HG02642 (cell line): ENCODE data around the gene SPACDR.

ENCODE experiments used
- ATAC-seq: cut with Tn5 transposase; IDR thresholded peaks from one replicate; pipeline ENCODE4 v1.9.1; 2021; ENCODE audit warnings: mild to moderate bottlenecking; ENCODE audit not compliant: unreplicated experiment, poor library complexity

Gene SPACDR

DNA sequence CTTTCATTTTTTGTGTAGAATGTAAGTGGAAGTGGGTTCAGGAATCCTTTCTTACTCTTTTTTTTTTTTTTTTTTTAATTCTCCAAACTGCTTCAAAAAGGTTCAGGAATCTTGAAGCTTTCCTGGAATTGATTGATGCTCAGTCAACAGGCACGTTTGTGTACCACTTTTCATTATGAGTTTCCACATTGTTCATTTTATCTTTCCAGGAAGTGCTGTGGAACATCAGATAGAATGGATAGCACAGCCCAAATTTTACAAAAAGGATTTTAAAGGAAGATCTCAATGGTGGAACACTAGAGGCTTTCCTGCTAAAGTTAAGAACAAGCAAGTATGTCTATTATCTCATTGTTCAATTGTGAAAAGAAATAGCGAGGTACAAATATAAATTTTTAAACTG, 25.9 kb downstream of the SPACDR start:
- ATAC-seq: no peak

DNA sequence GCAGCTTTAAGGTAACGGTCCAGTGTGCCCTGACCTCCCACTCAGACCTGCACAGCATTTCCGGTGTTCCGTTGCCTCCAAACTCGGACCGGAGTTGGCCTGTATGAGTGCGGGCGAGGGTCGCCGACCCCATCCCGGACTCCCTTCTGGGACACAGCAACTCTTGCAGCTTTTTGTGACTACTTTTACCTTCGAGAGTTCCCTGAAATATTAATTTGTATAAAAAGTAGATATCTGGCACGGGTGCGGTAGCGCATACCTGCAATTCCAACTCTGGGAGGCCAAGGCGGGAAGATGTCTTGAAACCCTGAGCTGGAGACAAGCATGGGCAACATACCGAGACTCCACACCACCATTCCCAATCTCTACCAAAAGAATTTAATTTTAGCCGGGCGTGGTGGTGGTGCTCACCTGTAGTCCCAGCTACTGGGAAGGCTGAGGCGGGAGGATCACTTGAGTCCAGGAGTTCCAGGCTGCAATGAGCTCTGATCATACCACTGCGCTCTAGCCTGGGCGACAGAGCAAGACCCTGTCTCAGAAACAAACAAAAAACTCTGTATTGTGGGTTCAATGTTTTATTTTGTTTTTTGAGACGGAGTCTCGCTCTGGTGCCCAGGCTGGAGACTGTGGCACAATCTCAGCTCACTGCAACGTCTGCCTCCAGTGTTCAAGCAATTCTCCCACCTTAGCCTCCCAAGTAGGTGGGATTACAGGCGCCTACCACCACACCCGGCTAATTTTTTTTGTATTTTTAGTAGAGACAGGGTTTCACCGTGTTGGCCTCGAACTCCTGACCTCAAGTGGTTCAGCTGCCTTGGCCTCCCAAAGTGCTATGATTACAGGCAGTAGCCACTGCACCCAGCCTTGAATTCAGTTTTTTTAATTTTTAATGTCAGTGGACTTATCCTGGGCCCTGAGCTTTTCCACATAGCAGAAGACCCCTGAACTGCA, 26.6 kb downstream of the SPACDR start:
- no peak for ATAC-seq

DNA sequence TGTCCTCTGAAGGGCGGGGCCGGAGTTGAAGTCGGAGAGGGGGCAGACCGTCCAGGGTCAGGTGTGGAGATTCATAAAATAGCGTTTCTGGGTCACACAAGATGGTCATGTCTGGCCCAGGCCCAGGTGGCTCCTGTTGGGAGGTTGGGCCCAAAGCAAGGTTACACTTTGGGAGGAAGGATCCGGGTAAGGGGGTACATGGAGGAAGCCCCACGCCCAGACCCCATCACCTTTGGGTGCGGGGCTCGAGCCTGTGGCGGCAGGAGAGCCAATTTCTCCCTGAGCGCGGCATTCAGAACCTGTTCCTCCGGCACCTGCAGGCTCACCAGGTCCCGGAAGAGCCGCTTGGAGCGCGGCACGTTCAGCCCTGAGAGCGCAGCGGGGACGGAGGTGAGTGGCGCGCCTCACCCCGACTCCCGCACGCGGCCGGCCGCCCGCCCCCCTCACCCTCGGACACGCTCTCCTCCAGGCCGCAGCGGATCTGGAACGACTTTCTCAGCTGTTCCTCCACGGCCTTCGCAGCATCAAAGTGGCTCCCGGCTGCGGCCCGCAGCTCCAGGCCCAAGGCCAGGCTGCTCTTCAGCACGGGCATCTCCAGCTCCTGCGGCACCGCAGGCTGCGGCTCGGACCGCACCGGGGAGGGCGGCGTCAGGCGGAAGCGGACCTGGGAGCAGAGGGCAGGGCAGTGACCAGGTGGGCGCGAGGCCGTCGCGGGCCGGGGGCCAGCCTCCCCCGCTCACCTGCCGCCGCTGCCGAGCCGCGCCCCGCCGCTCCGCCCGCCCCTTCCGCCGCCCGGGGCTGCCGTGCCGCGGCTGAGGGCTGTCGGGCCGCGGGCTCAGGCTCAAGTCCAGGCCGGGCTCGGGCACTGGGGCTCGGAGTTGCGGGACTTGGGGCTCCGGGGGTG, 28.4 kb downstream of the SPACDR start:
- peak; percentile 26 for ATAC-seq

DNA sequence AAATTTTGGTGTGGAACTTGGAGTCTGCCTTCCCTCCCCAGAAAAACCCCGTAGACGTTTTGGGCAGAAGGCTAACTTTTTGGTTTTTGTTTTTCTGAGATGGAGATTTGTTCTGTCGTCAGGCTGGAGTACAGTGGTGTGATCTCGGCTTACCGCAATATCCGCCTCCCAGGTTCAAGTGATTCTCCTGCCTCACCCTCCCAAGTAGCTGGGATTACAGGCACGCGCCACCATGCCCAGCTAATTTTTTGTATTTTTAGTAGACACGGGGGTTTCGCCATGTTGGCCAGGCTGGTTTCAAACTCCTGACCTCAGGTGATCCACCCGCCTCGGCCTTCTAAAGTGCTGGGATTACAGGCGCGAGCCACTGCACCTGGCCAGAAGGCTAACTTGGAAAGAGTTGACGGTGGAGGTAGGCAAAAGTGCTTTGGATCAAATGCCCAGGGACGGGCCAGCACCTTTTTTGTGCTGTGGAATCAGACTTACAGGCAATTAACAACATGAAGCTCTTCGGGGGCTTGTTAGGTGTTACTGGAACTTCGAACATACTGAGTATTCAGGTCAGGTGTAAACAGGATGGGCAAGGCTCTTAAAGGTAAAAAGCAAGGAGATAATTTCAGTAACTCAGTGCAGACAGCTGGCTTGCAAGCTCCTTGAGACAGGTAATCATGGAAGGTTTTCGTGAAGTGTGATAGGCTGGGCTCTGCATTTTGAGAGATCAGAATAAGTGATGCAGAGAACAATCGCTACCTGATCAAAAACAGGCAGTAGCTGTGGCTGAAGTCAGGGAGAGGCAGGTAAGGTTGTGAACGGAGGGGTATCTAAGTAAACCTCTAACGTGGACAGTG, 29.5 kb downstream of the SPACDR start:
- no peak for ATAC-seq

DNA sequence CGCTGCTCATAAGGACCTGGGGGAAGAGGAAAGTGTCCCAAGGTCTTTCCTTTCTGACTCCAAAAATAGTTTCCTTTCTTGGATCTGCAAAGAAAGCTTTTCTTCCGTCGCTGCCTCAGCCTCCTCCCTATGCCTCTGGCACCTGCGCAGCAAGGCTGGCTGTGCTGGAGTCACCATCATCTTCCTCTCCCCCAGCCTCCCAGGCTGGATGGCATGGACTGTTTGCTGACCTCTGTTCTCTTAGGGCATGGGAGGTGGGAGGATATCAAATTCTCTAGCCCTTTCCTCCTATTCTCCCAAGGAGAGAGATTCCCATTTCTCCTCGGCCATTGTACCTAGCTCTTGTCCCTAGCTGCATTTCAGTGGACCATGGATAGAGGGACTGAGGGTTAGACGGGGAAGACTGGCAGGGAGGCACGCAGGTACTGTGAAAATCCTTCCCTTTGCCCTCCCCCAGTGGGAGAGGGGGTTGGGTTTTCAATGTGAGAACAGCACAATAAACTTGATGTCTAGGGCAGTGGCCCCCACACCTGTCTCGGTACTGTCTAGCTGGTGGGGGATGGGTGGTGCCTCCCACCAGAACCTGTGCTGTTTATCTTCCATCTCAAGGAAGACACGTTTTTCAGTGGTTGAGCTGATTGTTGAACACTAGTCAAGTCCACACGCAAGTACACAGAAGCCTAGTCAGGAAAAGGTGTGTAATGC, 30.3 kb downstream of the SPACDR start:
- no peak for ATAC-seq

DNA sequence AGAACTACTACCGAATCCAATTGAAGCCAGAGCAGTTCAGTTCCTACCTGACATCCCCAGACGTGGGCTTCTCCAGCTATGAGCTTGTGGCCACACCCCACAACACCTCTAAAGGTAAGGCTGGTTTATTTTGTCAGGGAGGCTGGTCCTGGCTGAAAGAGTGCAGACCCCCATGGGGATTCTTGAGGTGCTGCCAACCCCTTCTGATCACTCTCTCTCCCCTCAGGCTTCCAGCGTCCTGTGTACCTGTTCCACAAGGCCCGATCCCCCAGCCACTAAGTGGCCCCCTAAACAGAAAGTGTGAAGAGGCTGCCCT, 30.8 kb downstream of the SPACDR start:
- no peak for ATAC-seq

DNA sequence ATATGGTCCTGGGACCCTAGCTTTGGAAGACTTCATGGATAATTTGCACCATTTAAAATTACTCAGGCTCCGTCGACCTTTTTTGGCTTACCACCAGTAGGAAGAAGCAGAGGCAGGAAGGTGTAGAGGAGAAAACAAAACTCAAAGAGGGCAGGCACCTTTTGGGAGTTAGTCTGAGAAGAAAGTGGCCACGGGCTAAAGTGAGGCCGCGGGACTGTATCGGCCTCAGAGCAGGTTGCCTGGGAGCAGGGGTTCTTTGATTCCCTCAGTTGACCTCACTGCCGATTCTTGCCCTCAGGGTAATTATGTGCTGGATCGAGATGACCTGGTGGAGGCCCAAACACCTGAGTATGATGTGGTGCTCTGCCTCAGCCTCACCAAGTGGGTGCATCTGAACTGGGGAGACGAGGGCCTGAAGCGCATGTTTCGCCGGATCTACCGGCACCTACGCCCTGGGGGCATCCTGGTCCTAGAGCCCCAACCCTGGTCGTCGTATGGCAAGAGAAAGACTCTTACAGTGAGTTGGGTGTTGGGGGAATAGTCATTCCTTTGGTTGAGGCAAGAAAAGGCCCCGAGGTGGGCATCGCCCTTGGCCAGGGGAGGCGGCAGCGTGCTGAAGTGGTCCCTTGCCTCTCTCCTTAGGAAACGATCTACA, 31.3 kb downstream of the SPACDR start:
- ATAC-seq: no peak

DNA sequence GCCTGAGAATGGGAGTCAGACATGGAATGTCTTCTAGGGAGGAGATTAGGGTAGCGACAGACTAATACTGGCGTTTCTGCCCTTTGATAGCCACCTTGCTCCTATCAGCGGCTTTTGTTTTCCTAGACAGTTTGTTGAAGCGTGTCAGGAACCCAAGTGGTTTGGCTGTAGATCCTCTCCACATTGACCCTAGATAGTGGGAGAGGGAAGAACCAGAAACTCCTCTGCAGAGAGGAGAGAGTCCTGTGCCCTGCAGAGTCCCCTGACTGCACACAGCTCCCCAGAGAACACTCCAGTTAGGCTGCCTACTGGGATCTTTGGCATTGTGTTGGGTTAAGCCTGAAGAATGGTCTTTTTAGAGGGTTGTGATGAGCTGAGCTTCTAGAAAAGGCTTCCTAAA, 32.0 kb downstream of the SPACDR start:
- no peak for ATAC-seq

DNA sequence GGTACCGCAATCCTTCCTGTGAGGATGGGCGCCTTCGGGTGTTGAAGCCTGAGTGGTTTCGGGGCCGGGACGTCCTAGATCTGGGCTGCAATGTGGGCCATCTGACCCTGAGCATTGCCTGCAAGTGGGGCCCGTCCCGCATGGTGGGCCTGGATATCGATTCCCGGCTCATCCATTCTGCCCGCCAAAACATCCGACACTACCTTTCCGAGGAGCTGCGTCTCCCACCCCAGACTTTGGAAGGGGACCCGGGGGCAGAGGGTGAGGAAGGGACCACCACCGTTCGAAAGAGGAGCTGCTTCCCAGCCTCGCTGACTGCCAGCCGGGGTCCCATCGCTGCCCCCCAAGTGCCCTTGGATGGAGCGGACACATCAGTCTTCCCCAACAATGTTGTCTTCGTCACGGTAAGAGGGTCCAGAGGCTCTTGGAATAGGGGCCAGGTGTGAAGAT, 32.7 kb downstream of the SPACDR start:
- no peak for ATAC-seq

DNA sequence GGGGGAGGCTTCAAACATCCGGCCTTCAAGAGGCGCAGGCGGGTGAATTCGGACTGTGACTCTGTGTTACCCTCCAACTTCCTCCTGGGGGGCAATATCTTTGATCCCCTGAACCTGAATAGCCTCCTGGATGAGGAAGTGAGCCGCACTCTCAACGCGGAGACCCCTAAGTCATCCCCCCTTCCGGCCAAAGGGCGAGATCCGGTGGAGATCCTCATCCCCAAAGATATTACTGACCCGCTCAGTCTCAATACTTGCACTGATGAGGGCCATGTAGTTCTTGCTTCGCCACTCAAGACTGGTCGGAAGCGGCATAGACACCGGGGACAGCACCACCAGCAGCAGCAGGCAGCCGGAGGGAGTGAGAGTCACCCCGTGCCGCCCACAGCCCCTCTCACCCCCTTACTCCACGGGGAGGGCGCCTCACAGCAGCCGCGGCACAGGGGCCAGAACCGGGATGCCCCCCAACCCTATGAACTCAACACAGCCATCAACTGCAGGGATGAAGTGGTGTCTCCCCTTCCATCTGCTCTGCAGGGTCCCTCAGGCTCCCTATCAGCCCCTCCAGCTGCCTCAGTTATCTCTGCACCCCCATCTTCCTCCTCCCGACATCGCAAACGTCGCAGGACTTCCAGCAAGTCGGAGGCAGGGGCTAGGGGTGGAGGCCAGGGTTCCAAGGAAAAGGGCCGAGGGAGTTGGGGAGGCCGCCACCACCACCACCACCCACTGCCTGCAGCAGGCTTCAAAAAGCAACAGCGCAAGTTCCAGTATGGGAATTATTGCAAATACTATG, 33.4 kb downstream of the SPACDR start:
- no peak for ATAC-seq

DNA sequence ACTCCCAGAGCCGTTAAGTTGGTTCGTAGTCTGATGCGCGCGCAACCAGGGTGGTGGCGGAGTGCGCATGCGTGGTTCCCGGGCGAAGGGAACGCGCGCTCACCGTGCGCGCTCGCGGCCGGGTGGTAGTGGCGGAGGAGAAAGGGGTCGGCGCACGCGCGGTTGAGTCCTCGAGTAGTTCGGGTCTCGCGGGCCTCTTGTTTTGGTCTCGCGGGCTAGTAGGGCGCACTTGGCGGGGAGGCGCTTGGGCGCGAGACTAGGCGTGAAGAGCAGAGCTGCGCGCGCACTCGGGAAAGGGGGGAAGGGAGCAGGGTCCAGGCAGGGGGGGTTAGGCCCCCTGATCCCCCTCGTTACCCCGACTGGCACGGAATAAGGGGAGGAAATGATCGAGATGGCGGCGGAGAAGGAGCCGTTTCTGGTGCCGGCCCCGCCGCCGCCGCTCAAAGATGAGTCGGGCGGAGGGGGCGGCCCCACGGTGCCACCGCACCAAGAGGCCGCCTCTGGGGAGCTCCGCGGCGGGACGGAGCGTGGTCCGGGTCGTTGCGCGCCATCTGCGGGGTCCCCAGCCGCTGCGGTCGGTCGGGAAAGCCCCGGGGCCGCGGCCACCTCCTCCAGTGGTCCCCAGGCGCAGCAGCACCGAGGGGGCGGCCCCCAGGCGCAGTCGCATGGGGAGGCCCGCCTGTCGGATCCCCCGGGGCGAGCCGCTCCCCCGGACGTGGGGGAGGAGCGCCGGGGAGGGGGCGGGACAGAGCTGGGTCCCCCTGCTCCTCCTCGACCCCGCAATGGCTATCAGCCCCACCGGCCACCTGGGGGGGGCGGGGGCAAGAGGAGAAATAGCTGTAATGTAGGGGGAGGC, 34.2 kb downstream of the SPACDR start, which contains the start of gene MEPCE:
Gene MEPCE (plus strand): TSS at position 195 of the 856 bp plus-strand sequence. CDS start 188 bp downstream, at position 383.
- peak; percentile 43 for ATAC-seq

DNA sequence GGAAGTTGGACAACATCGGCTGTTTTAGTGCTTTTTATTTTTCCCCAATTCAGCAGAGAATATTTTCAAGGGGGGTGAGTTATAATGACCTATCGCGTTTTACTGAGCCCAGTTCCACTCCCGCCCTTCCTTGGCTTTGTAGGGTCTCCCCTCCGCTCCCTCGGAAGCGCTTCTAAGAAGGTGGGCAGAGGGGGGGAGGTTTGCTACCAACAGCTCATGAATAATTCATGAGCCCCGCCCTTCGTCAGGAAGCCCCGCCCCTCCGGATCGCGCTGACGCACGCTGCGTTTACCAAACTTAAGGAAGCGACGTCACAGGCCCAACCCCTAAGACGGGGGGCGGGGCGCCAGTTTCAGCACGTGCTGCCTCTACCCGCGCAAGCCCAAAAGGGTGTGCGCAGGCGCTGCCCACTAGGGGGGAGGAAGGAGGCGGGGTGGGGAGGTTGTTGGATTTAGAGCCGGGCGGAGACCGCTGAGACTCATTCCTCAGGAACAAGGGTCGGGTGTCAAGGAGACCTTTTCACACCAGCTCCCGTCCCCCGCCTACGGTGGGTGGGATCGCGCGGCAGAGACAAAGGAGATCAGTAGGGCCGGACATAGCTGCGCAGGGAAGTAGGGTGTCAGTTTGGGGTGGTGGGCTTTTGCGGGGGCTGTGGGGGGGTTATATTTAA, 35.0 kb downstream of the SPACDR start:
- peak; percentile 49 for ATAC-seq

DNA sequence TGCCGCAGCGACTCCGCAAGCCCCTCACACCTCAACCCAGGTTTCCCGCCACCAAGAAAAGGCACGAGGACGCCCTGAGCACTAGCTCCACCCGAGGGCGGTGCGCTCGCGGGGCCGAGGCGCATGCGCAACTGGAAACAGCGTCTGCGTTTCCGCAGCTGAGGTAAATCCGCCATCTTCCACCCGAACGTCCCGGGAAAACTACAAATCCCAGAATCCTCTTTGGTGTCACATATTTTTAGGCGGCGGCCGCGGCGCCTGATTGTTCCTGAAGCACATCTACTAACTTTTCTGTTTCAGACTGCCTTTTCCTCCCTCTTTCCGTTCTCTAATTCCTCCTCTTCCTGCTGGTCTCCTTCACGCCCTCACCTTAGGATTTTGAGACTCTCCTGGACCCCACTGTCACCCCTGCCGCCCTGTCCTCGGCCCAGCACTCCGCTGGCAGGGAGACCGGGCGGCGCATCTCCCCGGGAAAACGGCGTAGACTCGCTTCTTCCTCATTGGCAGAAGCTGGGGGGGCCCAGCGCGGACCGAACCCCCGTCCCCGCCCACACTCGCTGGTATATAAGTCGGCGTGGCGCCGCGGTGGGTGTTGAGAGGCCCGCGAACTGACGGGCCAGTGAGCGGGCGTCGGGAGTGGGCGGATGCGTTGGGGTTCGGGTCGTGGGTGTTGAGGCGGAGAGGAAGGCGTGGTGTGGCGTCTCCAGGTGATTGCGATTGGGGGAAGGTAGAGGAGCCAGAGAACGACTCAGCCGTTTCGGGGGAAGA, 35.7 kb downstream of the SPACDR start, which contains the start of gene ZCWPW1:
Gene ZCWPW1 (minus strand): TSS at position 505 of the 768 bp plus-strand sequence. CDS start 8,054 bp downstream, outside the sequence.
- ATAC-seq: peak; percentile 50

DNA sequence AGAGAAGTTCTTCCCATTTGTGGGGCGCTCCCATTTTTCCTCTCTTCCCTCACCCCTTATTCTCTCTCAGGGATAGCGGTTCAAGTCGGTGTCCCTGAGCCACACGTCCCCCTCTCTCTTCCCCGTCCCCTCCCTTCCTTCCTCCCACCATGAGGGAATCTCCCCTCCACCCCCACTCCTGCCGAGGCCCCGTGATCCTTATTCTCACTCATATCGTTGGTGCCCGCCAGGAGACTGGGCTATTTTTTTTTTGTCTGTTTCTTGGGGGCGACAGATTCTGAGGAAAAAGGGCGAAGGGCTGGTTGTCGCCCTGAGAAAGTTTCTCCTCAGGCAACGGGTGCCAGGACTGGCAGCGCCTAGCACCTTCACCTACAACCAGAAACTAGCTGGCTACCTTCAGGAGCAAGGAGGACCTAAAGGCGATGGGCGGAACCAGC, 36.3 kb downstream of the SPACDR start:
- ATAC-seq: no peak

DNA sequence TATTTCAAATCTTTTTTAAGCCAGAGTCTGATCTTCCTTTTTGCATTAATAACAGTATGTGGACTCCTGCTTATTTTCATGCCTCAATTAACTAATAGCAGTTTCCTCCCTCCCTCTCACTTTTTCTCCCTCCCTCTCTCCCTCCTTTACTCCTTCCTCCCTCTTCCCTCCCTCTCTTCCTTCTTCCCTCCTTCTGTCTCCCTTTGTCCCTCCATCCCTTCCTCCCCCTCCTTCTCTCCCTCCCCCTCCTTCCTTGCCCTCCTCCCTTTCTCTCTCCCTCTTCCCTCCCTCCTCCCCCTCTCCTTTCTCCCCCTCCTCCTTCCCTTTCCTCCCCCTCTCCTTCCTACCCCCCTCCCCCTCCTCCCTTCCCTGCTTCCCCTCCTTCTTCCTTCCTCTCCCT, 37.5 kb downstream of the SPACDR start:
- ATAC-seq: no peak

DNA sequence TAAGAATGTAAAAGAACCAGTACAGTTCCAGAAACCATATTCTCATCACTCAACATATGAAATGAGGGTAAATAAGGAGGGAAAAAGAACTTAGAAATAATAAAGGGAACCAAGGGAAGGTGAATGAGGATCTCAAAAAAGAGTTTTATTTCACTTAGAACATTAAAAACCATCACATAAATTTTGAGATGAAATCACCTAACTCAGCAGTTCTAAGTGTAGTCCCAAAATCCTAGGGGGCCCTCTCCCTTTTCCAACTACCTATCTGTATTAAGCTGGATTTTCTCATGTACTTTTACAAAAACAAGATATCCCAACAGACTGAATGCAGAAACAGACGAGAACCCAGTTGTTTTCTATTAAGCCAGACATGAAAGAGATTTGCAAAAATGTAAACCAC, 38.7 kb downstream of the SPACDR start:
- ATAC-seq: no peak
